ENCODE measurements around the gene ZNF280A.
"Not testable (repeated sequence)": the region's sequence is repeated elsewhere in the genome, so short reads cannot be mapped to it uniquely, and the experiment has no call there.

Gene ZNF280A

GRCh38 chr22:22468794-22469469 is 51.1 kb downstream of the ZNF280A start:
- DNase-seq (ENCODE audit: low read depth in 2 of 2) = not testable (repeated sequence)

- no peak for DNase-seq (ENCODE audit: low read depth in 2 of 2)
Observed at GRCh38 chr22:22467112-22467511, 53.0 kb downstream of the ZNF280A start.

DNA sequence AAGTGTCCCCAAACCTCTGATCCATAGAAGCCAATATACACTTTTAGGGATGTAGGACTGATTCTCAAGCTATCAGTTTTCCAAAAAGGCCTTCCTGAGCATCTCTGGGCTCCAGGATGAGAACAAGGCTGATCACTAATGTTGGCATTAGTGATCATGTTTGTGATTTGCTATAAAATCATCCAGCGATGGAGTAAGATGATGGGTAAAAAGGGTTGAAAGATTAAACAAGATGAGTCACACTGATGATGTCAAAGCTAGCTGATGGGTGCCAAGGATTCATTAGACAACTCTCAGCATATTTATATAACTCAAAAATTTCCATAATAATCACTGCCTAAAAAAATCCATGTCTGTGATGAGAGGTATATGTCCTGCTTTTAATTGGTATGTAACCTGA is 54.3 kb downstream of the ZNF280A start:
- no peak for DNase-seq (ENCODE audit: low read depth in 2 of 2)

- no peak for DNase-seq (ENCODE audit: low read depth in 2 of 2)
Observed at GRCh38 chr22:22465094-22465602, 54.9 kb downstream of the ZNF280A start.

- DNase-seq (ENCODE audit: low read depth in 2 of 2) = no peak
Observed at GRCh38 chr22:22464541-22465054, 55.5 kb downstream of the ZNF280A start.

- peak; percentile 4 to 7 for DNase-seq (ENCODE audit: low read depth in 2 of 2)
Observed at GRCh38 chr22:22463855-22464540, 56.1 kb downstream of the ZNF280A start.

Measured in stimulated activated CD8-positive, alpha-beta memory T cell treated with anti-CD3 and anti-CD28 coated beads, Interleukin-2, amount 100 ng/mL, for 1 hour (primary cell).